ENCODE results near the gene CEP78. TPM values are rescaled to one million over a fixed set of nuclear protein-coding genes. Genes with fewer than 3 reads are reported as not detected.
A peak's percentile ranks its signal among the peaks of the same experiment; 100 is the strongest.

CEP78 gene
- total RNA-seq, 1 experiment from 2014 or later, result 57.8 TPM

GRCh38 chr9:78288214-78288892, 52.5 kb downstream of the CEP78 start:
- Histone ChIP-seq H3K9ac (ENCODE audit: extremely low read depth, insufficient read length, low read length) (no peak overlapping the region), H2BK20ac (ENCODE audit: low read depth, low read length, poor library complexity, severe bottlenecking) (no peak overlapping the region), H3K79me2 (ENCODE audit: insufficient read depth, low read length) (no peaks in the 10 kb centered on the region), H2BK12ac (ENCODE audit: insufficient read length, low read depth, low read length) (no peak overlapping the region), H3K14ac (ENCODE audit: insufficient read depth, low read length) (no peak overlapping the region), H4K91ac (ENCODE audit: insufficient read length, low read depth, low read length) (no peak overlapping the region), H4K20me1 (ENCODE audit: control insufficient read depth, insufficient read depth, insufficient read length) (no peaks in the 10 kb centered on the region), H3K79me1 (ENCODE audit: insufficient read depth, low read depth, low read length, poor library complexity, severe bottlenecking) (no peaks in the 10 kb centered on the region), H3K23me2 (ENCODE audit: insufficient read length, low read depth, low read length, poor library complexity, severe bottlenecking) (no peaks in the 10 kb centered on the region), H3K23ac (ENCODE audit: insufficient read length, low read depth, low read length) (no peak overlapping the region), H3K27me3 (ENCODE audit: insufficient read depth, low read length) (no peaks in the 10 kb centered on the region), H3K18ac (ENCODE audit: insufficient read length, low read depth, low read length) (no peak overlapping the region), H2AFZ (ENCODE audit: low read length) (no peak overlapping the region), H2BK5ac (ENCODE audit: insufficient read length, low read length) (no peak overlapping the region), H3K56ac (ENCODE audit: insufficient read length, low read depth, low read length) (no peak overlapping the region), H3K4me1 (ENCODE audit: insufficient read depth, low read length) (no peaks in the 10 kb centered on the region), H3K4ac (ENCODE audit: low read depth, low read length) (no peak overlapping the region), H3K27ac (ENCODE audit: insufficient read length, low read depth, low read length) (no peak overlapping the region), H2BK120ac (ENCODE audit: low read depth, low read length, poor library complexity, severe bottlenecking) (no peak overlapping the region), H4K5ac (ENCODE audit: insufficient read length, low read depth, low read length) (no peak overlapping the region), H2BK15ac (ENCODE audit: low read depth, low read length) (no peak overlapping the region), H3K9me3 (ENCODE audit: control insufficient read depth, low read depth, low read length) (no peaks in the 10 kb centered on the region), H3K4me2 (ENCODE audit: insufficient read depth, insufficient read length, low read length) (no peak overlapping the region), H2AK5ac (ENCODE audit: insufficient read length, low read length) (no peak overlapping the region), H3T11ph (ENCODE audit: low read length) (no peak overlapping the region), H4K8ac (replicated peaks; ENCODE audit: insufficient read length, low read depth, low read length) (no peak overlapping the region)
- H3K9me3 Mint-ChIP-seq, result peaks cover 3% of the 10 kb centered on the region in 2 experiments; a peak in 2 of 5 replicates
- no peak for DNase-seq
- H3K4me1 Mint-ChIP-seq, result peaks cover 6% of the 10 kb centered on the region in 2 experiments
- peaks cover 2 to 5% (median 3%) of the 10 kb centered on the region in 3 experiments; a peak in 5 of 7 replicates for H3K36me3 Mint-ChIP-seq (ENCODE audit: insufficient read depth in 1 of 3, low read depth in 3 of 3)
- WGBS (ENCODE audit: extremely low coverage, insufficient read length, low lambda C conversion rate), result no CpG with 5 or more reads among the region's 8 CpGs
- no peak overlapping the region for H3K4me3 Mint-ChIP-seq
- no peak for TF ChIP-seq CTCF (conservative IDR thresholded peaks at IDR 0.05)
- H3K27ac Mint-ChIP-seq, result peak overlapping the region in 1 of 3 experiments; percentile 60; a peak in 2 of 7 replicates
- H3K27me3 Mint-ChIP-seq (ENCODE audit: low read depth), result no peaks in the 10 kb centered on the region; the same call in 1 of the 2 replicates
